ENCODE measurements around the gene MCU.
A peak's percentile ranks its signal among the peaks of the same experiment; 100 is the strongest.
"Not testable (repeated sequence)": the region's sequence is repeated elsewhere in the genome, so short reads cannot be mapped to it uniquely, and the experiment has no call there.

MCU gene

DNA sequence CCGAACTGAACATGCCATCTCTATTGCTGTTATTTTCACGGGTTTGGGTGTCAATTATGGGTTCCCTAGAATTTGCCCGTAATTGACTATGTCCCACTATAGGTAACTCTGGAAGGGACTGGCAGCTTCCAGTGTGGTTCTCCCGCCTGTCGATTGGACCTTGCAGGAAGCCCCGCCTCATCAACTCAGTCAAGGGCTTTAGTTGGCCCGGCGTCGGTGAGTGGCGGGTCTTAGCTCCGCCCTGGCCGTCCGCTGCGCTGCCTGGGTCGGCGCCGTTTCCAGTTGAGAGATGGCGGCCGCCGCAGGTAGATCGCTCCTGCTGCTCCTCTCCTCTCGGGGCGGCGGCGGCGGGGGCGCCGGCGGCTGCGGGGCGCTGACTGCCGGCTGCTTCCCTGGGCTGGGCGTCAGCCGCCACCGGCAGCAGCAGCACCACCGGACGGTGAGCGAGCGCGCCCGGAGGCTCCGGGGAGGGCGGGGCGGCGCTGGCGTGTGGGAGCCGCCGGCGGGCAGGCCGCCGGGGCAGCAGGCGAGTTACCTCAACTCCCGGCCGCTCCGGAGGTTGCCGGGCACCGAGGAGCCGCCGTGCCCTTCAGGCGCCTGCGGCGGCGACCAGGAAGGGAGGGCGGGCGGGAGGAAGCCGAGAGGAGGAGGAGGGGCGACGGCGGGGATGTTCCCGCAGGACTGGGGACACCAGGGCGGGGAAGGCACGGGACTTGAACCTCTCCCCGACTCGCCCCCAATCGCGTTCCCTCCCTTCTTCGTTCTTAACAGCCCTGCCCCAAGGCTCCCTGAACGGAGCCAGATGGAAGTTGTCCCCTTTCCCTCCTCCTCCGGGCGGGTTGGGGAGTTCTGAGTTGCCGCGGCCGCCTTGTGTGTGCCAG, at the start of gene MCU:
Gene MCU (plus strand): TSS at position 281 of the 881 bp plus-strand sequence. CDS start 9 bp downstream, at position 290.
- peak; percentile 84 for DNase-seq (ENCODE audit: low read depth)

GRCh38 chr10:72642318-72642717, 49.6 kb upstream of the MCU start:
- DNase-seq (ENCODE audit: low read depth) = no peak

DNA sequence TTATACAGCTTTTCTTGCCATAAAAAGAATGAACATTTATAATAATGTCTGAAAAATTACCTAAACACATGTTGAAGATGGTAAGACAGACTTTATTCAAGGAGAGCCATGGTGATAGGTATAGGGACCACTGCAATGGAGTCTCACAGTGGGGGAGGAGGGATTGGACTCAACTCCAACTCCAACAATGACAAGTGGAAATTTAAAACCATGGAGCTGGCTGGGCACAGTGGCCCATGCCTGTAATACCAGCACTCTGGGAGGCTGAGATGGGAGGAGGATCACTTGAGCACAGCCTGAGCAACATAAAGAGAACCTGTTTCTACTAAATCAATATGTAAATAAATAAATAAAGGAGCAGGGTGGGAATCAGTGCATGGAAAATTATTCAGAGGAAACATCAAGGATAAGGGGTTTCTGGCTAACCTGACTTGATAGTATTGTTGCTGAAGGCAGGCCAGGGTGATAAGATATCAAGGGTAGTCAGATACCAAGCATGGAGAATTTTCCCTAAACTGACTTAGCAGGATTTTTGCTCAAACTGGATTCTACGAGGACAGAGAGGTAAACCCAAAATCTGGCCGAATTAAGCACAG, 46.6 kb upstream of the MCU start:
- no peak for DNase-seq (ENCODE audit: low read depth)

DNA sequence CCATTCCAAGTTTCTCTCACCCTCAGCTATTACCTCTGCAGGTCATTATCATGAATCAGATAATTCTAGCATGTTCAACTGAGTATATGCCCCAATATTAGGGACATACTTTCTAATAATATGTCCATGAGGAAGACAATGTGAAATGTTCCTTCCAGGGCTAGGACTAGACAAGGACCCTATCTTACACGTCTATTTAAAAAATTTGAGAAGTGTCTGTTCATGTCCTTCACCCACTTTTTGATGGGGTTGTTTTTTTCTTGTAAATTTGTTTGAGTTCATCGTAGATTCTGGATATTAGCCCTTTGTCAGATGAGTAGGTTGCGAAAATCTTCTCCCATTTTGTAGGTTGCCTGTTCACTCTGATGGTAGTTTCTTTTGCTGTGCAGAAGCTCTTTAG, 45.0 kb upstream of the MCU start:
- not testable (repeated sequence) for DNase-seq (ENCODE audit: low read depth)

- no peak for DNase-seq (ENCODE audit: low read depth)
Observed at GRCh38 chr10:72648301-72648700, 43.6 kb upstream of the MCU start.

DNA sequence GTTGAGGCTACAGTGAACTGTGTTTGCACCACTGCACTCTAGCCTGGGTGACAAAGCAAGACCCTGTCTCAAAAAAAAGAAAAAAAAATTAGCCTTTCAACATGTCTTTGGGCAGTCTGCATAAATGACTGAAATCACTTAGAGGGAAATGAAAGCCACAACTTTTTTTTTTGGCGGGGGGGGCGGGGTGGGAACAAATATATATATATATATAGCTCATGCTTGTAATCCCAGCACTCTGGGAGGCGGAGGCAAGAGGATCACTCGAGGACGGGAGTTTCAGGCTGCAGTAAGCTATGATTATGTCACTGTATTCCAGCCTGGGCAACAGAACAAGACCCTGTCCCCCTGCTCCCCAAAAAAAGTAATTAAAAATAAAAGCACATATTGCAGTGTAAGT, 42.7 kb upstream of the MCU start:
- DNase-seq (ENCODE audit: low read depth) = no peak

GRCh38 chr10:72653383-72654096, 38.4 kb upstream of the MCU start:
- no peak for DNase-seq (ENCODE audit: low read depth)

- DNase-seq (ENCODE audit: low read depth) = no peak
Observed at GRCh38 chr10:72654720-72655119, 37.2 kb upstream of the MCU start.

GRCh38 chr10:72658696-72659400, 33.1 kb upstream of the MCU start:
- no peak for DNase-seq (ENCODE audit: low read depth)

DNA sequence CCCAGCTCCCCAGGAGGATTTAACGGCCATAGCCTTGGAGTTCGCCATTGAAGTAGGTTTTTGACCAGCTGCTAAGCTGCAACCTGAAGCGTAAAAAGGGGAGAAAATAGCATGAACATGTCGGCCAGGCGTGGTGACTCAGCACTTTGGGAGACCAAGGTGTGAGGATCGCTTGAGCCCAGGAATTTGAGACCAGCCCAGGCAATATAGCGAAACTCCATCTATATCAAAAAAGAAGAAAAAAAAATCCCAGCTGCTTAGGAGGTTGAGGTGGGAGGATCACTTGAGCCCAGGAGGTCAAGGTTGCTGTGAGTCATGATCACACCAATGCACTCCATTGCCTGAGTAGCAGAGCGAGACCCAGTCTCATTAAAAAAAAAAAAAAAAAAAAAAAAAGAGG, 32.2 kb upstream of the MCU start:
- no peak for DNase-seq (ENCODE audit: low read depth)

DNA sequence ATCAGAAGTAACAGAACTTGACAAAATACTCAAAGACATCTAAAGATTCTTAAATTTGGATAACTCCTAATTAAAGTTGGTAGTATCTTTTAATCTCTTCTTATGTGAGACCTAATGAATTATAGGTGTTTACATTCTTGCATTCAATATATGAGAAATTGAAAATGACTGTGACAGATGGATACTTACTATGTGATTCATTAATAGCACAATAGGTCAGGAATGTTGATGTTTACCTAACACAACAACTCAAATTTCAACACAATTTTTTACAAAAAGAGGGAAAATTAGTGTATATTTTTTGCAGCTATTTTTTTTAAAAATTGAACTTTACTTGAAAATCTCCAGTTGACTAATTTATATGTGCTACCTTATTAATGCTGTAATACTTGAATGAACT, 31.7 kb upstream of the MCU start:
- no peak for DNase-seq (ENCODE audit: low read depth)

DNA sequence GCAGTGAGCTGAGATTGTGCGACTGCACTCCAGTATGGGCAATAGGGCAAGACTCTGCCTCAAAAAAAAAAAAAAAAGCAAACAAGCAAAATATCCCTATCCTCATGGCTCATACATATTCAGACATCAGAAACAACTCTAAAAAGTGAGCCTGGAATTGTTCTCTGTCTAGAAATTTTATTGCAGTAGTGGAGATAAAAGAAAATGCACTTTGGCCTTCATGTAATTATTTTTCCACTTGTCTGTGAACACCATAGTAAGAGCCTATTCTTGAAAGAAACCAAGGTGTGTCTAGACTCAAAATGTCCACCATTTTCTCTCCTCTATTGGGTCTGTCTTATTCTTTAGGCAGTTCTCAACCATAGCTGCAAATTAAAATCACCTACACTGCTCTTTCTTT, 30.5 kb upstream of the MCU start:
- no peak for DNase-seq (ENCODE audit: low read depth)

DNA sequence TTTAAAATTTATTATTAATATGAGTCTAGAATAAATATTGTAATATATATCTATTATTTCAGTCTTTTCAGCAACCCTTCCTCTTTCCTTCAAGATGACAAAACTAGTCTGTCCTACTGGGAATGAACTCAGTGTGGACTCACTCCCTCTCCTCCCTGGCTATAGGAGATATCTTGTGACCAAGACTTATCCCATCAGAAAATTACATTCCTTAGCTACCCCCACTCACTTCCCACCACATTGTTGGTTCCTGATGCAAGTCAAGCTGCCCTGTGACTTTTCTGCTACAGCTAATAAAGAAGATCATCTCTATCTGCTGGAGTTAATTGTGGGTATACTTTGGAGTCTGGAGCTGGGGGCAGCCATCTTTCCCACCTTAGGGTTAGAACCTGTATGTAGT, 28.0 kb upstream of the MCU start:
- DNase-seq (ENCODE audit: low read depth) = no peak

DNA sequence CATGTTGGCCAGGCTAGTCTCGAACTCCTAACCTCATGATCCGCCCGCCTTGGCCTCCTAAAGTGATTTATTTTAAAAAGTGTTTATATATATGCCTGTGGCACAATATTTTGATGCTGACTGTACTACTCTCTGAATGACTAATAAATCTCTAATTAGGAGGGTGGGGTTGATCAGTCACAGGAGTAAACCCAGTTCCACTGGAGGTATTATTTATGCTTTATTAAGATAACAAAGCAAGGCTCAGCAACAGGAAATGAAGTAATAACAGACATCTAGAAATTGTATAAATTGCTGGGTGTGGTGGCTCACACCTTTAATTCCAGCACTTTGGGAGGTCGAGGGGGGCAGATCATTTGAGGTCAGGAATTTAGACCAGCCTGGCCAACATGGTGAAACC, 26.0 kb upstream of the MCU start:
- DNase-seq (ENCODE audit: low read depth) = no peak

GRCh38 chr10:72667207-72667864, 24.6 kb upstream of the MCU start:
- DNase-seq (ENCODE audit: low read depth) = no peak

DNA sequence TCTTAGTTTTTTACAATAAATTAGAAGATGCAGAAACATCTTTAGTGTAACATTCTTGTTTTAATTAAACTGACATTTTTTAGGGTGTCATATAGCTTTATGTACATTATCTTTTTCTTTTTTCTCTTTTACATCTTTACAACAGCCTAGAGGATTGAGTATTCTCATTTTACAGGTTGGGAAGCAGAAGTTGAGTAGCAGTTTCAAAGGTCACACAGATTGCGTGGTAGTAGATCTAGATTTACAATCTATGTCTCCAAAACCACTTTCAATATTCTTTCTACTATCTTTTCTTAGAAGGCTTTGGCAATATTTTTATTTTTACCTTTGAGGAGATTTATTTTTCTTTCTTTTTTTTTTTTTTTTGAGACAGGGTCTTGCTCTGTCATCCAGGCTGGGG, 18.7 kb upstream of the MCU start:
- no peak for DNase-seq (ENCODE audit: low read depth)

- DNase-seq (ENCODE audit: low read depth) = not testable (repeated sequence)
Observed at GRCh38 chr10:72674174-72674573, 17.8 kb upstream of the MCU start.

GRCh38 chr10:72679838-72680241, 12.1 kb upstream of the MCU start:
- no peak for DNase-seq (ENCODE audit: low read depth)

GRCh38 chr10:72682638-72683037, 9.3 kb upstream of the MCU start:
- DNase-seq (ENCODE audit: low read depth) = no peak

DNA sequence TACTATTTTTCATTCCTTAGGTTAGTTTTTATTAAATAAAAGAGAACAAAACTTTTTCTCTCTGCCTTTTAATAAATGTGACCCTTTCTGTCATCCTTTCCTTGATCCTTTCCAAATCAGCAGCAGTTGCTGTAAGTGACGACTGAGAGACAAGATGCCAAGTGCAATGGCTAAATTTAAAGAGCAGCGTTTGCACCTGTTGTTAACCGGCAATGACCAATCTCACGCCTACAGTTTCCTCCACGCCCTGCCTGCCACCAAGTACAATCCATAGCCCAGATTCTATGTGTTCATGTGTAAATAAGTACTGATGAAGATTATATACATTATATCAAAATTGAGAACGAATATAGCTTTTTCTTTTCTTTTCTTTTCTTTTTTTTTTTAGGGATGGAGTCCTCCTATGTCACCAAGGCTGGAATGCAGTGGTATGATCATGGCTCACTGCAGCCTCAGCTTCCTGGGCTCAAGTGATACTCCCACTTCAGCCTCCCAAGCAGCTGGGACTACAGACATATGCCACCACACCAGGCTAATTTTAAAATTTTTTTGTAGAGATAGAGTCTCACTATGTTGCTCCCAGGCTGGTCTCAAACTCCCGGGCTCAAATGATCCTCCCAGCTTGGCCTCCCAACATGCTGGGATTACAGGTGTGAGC, 6.5 kb upstream of the MCU start:
- no peak for DNase-seq (ENCODE audit: low read depth)

DNA sequence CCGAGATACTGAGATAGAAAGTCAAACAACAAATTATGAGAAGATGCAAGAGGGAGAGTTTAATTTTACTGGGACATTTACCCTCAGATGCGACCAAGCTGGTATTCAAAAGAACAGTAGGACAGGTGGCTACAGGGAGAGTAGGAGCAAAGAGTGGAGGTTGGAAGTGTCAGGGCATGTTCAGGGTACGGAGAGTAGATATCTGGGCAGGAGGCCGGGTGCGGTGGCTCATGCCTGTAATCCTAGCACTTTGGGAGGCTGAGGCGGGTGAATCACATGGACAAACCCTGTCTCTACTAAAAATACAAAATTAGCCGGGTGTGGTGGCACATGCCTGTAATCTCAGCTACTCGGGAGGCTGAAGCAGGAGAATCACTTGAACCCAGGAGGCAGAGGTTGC, 5.5 kb upstream of the MCU start:
- not testable (repeated sequence) for DNase-seq (ENCODE audit: low read depth)
